CD4-positive, alpha-beta T cell (primary cell): ENCODE results near the gene VMO1. TPM values are rescaled to one million over a fixed set of nuclear protein-coding genes. Genes with fewer than 3 reads are reported as not detected.

Experiments used
- ATAC-seq: fragments of 200-7000 bp; cut with Tn5 transposase; one replicate; pipeline ENCODE4 v1.10.0; 2022; ENCODE audit warnings: mild to moderate bottlenecking; ENCODE audit not compliant: poor library complexity
- CTCF ChIA-PET: fragments of 350-600 bp; sonication (Branson Sonifier 250); formaldehyde crosslinking; loops from one replicate; lab custom pipeline; 2021; ENCODE audit warnings: antibody characterized with exemption, inconsistent platforms; lab: Charles Lee
- POLR2A ChIA-PET: fragments of 350-600 bp; sonication (Branson Sonifier 250); formaldehyde crosslinking; loops from one replicate; lab custom pipeline; 2021; ENCODE audit warnings: antibody characterized with exemption, inconsistent platforms; lab: Charles Lee
- DNase-seq, 14 experiments: peaks; one replicate each; pipeline ENCODE4 v3.0.0-alpha.2; 2013 to 2020; ENCODE audit warnings: mixed read lengths in 2 of 14
- H3K27ac ChIP-seq, 2 donors: one replicate each; pipeline versions ENCODE4 v1.5.1 to v1.7.0; 2013; ENCODE audit warnings: low read length in 2 of 2, low read depth in 1 of 2, mild to moderate bottlenecking in 1 of 2
- H3K27me3 ChIP-seq, 2 experiments: 1 replicate in 1 of 2; 2 replicates in 1 of 2; pipeline versions ENCODE4 v1.6.1 to v1.7.0; 2013; ENCODE audit warnings: low read length in 2 of 2, control low read depth in 1 of 2, mild to moderate bottlenecking in 1 of 2, moderate library complexity in 1 of 2; ENCODE audit not compliant: insufficient read depth in 2 of 2, control insufficient read depth in 1 of 2
- H3K36me3 ChIP-seq: one replicate; pipeline ENCODE4 v1.6.1; 2013; ENCODE audit warnings: low read length, control low read depth; ENCODE audit not compliant: insufficient read depth
- H3K4me1 ChIP-seq: one replicate; pipeline ENCODE4 v1.6.1; 2013; ENCODE audit warnings: low read length, control low read depth; ENCODE audit not compliant: insufficient read depth
- H3K4me3 ChIP-seq: one replicate; pipeline ENCODE4 v1.5.1; 2013; ENCODE audit warnings: mild to moderate bottlenecking, low read length, moderate library complexity
- H3K9me3 ChIP-seq, 2 experiments: 1 replicate in 1 of 2; 2 replicates in 1 of 2; pipeline versions ENCODE4 v1.6.1 to v1.7.0; 2013; ENCODE audit warnings: low read length in 2 of 2, mild to moderate bottlenecking in 2 of 2, control low read depth in 1 of 2, moderate library complexity in 1 of 2; ENCODE audit not compliant: control insufficient read depth in 1 of 2, insufficient read depth in 1 of 2
- H3K27ac Mint-ChIP-seq: one replicate; pipeline ENCODE4 v1.8.0; 2020; ENCODE audit warnings: mixed read lengths
- H3K27me3 Mint-ChIP-seq: one replicate; pipeline ENCODE4 v1.8.0; 2021; ENCODE audit warnings: mixed read lengths
- H3K36me3 Mint-ChIP-seq: one replicate; pipeline ENCODE4 v1.8.0; 2021; ENCODE audit warnings: low read depth, mixed read lengths
- H3K4me1 Mint-ChIP-seq: one replicate; pipeline ENCODE4 v1.8.0; 2021; ENCODE audit warnings: low read depth, mixed read lengths
- H3K4me3 Mint-ChIP-seq: one replicate; pipeline ENCODE4 v1.8.0; 2020; ENCODE audit warnings: mild to moderate bottlenecking, mixed read lengths
- H3K9me3 Mint-ChIP-seq: one replicate; pipeline ENCODE4 v1.8.0; 2020; ENCODE audit warnings: mixed read lengths
- intact Hi-C, 2 experiments: fragments of 100-400 bp; cut with DNase I in 1 of 2; cut with micrococcal nuclease in 1 of 2; formaldehyde crosslinking; loops; one replicate each; pipeline versions ENCODE4 v1.15.1 to v1.9.0; 2023 to 2025; cut with DNase I, micrococcal nuclease
- total RNA-seq, 174 experiments: library from RNA in 2 of 174; stranded (reverse) in 2 of 174; gene quantifications; one replicate each; pipeline ENCODE4 v1.2.3 and lab custom pipeline; 2021 to 2026
- TF ChIP-seq, protein P1 (sequence below): fragments of 200-600 bp; IDR thresholded peaks from one replicate; pipeline ENCODE4 v1.8.0; 2022; ENCODE audit warnings: antibody characterized with exemption, mild to moderate bottlenecking

The VMO1 gene
- total RNA-seq, 2 experiments from 2014 or later: not detected

DNA sequence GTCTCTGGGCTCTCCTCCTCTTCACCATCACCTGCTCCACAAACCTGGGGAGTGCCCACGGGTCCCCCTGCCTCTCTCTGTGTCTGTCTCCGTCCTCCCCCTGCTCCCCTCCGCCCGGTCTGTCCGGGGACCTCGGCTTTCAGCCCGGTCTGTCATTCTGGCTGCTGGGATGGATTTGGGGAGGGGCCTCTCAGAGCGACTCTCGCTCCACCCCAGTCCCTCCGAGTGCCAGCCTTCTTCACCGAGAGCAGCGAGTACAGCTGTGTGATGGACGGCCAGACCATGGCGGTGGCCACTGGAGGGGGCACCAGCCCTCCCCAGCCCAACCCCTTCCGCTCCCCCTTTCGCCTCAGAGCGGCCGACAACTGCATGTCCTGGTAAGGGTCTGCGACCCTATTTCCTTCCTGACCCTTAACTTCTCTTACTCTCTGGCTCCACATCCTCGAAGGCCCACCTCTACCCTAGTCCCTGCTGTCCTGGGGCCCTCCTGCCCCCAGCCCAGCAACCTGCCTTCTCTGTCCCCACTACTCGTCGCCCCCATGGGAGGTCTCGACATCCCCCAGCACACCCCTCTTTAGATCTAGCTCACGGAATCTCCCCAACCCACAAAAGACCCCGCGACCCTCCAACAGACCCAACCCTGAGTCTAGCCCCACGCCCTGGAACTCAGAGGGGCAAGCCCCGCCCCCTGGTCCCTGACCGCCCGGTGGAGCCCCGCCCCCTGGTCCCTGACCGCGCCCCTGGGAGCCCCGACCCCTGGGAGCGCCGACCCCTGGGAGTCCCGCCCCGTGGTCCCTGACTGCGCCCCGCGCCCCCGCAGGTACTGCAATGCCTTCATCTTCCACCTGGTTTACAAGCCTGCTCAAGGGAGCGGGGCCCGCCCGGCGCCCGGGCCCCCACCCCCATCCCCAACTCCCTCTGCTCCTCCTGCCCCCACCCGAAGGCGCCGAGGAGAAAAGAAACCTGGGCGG, 40.9 kb downstream of the VMO1 start:
- ChIA-PET POLR2A (no interaction called here), CTCF (interaction anchor here (2.8 kb wide), 1 partner anchor 36 kb away, joined by 7 read pairs; the partner anchor contains the start of gene ARRB2)
- no peaks in the 10 kb centered on the region for H3K36me3 Mint-ChIP-seq
- H3K4me1 Mint-ChIP-seq: peaks cover 18% of the 10 kb centered on the region
- no peak overlapping the region for H3K27ac ChIP-seq
- peaks cover 0 to 4% of the 10 kb centered on the region in 2 experiments for H3K9me3 ChIP-seq
- peaks cover 24% of the 10 kb centered on the region for H3K27me3 Mint-ChIP-seq
- DNase-seq: no peak
- H3K4me1 ChIP-seq: peaks cover 29% of the 10 kb centered on the region
- peaks cover 5 to 11% of the 10 kb centered on the region in 2 experiments for H3K27me3 ChIP-seq
- no peaks in the 10 kb centered on the region for H3K36me3 ChIP-seq
- intact Hi-C loops: no loop called here
- peak overlapping the region; percentile 46 for H3K4me3 Mint-ChIP-seq
- no peaks in the 10 kb centered on the region for H3K9me3 Mint-ChIP-seq
- no peak overlapping the region for H3K27ac Mint-ChIP-seq
- TF ChIP-seq, protein P1, sequence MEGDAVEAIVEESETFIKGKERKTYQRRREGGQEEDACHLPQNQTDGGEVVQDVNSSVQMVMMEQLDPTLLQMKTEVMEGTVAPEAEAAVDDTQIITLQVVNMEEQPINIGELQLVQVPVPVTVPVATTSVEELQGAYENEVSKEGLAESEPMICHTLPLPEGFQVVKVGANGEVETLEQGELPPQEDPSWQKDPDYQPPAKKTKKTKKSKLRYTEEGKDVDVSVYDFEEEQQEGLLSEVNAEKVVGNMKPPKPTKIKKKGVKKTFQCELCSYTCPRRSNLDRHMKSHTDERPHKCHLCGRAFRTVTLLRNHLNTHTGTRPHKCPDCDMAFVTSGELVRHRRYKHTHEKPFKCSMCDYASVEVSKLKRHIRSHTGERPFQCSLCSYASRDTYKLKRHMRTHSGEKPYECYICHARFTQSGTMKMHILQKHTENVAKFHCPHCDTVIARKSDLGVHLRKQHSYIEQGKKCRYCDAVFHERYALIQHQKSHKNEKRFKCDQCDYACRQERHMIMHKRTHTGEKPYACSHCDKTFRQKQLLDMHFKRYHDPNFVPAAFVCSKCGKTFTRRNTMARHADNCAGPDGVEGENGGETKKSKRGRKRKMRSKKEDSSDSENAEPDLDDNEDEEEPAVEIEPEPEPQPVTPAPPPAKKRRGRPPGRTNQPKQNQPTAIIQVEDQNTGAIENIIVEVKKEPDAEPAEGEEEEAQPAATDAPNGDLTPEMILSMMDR: no peak
- no peak for ATAC-seq
- H3K4me3 ChIP-seq: no peak overlapping the region

DNA sequence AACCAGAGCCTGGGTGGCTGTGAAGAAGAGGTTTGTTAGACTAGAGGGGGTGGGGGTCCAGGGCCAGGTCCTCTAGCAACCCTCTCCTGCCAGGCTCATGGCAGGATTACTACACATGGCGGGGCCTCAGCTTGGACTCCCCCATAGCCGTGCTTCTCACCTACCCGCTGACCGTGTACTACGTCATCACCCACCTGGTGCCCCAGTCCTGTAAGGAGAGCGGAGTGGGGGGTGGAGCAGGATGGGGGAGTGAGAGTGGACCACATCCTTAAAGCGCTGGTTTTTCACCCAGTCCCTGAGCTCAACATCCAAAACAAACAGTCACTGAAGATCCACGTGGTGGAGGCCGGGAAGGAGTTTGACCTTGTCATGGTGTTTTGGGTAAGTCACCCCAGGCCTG, 42.3 kb downstream of the VMO1 start:
- Mint-ChIP-seq H3K36me3 (peaks cover under 1% of the 10 kb centered on the region), H3K9me3 (no peaks in the 10 kb centered on the region), H3K27ac (no peak overlapping the region), H3K27me3 (peaks cover 24% of the 10 kb centered on the region), H3K4me1 (peaks cover 21% of the 10 kb centered on the region), H3K4me3 (no peak overlapping the region)
- ATAC-seq (no peak), DNase-seq (no peak)
- Histone ChIP-seq H3K27ac (no peak overlapping the region), H3K36me3 (no peaks in the 10 kb centered on the region), H3K27me3 (peaks cover 6 to 18% of the 10 kb centered on the region in 2 experiments), H3K4me3 (no peak overlapping the region), H3K4me1 (peaks cover 39% of the 10 kb centered on the region), H3K9me3 (peaks cover 0 to 5% of the 10 kb centered on the region in 2 experiments)
- intact Hi-C loops: no loop called here
- TF ChIP-seq, protein P1: no peak
- POLR2A ChIA-PET: no interaction called here
- CTCF ChIA-PET: interaction anchor here (2.8 kb wide), 1 partner anchor 34 kb away, joined by 7 read pairs; the partner anchor contains the start of gene ARRB2

DNA sequence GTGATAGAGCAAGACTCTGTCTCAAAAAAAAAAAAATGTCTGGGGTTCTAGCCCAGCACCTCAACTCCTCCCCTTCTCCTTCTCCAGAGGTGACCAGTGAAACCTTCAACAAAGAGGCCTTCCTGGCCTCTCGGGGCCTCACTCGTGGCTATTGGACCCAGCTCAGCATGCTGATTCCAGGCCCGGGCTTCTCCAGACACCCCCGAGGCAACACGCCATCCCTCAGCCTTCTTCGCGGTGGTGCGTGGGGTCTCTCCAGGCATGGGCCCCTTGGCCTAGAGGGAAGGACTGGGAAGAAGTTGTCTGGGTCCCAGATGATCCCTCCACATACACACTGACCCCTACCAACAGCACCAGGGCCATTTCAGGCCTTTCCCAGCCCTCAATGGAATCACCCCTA, 42.9 kb downstream of the VMO1 start:
- Histone ChIP-seq H3K4me1 (peaks cover 42% of the 10 kb centered on the region), H3K27me3 (peaks cover 6 to 22% of the 10 kb centered on the region in 2 experiments), H3K9me3 (peaks cover 0 to 5% of the 10 kb centered on the region in 2 experiments), H3K4me3 (no peak overlapping the region), H3K36me3 (no peaks in the 10 kb centered on the region), H3K27ac (no peak overlapping the region)
- intact Hi-C loops: no loop called here
- Mint-ChIP-seq H3K9me3 (no peaks in the 10 kb centered on the region), H3K4me3 (no peak overlapping the region), H3K4me1 (peaks cover 21% of the 10 kb centered on the region), H3K27me3 (peaks cover 30% of the 10 kb centered on the region), H3K36me3 (peaks cover 3% of the 10 kb centered on the region), H3K27ac (no peak overlapping the region)
- ATAC-seq: no peak
- TF ChIP-seq, protein P1: no peak
- CTCF ChIA-PET: interaction anchor here (2.2 to 2.8 kb wide), 2 partner anchors 34 to 47 kb away, joined by 6 to 7 read pairs; partner anchors contain the start of gene ARRB2
- POLR2A ChIA-PET: no interaction called here
- DNase-seq: no peak
